Heart left ventricle (tissue), 13 donors: Measurements from ENCODE around the gene OR4E1.

Experiments used
- POLR2A ChIP-seq, 2 donors: fragments of 450-650 bp; IDR thresholded peaks; one replicate each; pipeline ENCODE4 v1.6.1; 2017; ENCODE audit warnings: antibody characterized with exemption in 2 of 2, mild to moderate bottlenecking in 2 of 2, moderate library complexity in 2 of 2
- TF ChIP-seq, protein P1 (sequence below), 12 donors: fragments of 200-600 bp; sonication (generic) in 4 of 12; IDR thresholded peaks; one replicate each; pipeline versions ENCODE4 v1.5.0 to v1.8.0; 2018 to 2022; ENCODE audit warnings: antibody characterized with exemption in 12 of 12, mild to moderate bottlenecking in 5 of 12
- donor health status: ischemic (EF 13 %, LVEDD 7.1; RV severe dilation, severe dysfunction).
- donor health status: DM: no; HTN: yes; CAD: no.
- donor health status: DM: no; HTN: no; CAD: no.
- donor health status: ischemic (EF 25% LVEDD 6.9; RV normal size, moderate dysfunction).
- donor health status: ischemic (EF 25% LVEDD 5.7; RV mildly dilated, moderate dysfunction).
- donor health status: ischemic (EF 35%, LVEDD 5.7; RV mildly dilated, moderate dysfunction).
- donor health status: nonischemic (EF 11% LVEDD 7.7; RV severe dilation, severe dysfunction).
- donor health status: DM: yes; HTN: yes; CAD: no.
- donor health status: PGD.
- donor health status: ischemic (EF 29% LVEDD 5.4; RV normal size, mild dysfunction).
- donor health status: nonischemic (EF 23%, LVEDD 6.1; RV moderate dilation, normal function).

DNA sequence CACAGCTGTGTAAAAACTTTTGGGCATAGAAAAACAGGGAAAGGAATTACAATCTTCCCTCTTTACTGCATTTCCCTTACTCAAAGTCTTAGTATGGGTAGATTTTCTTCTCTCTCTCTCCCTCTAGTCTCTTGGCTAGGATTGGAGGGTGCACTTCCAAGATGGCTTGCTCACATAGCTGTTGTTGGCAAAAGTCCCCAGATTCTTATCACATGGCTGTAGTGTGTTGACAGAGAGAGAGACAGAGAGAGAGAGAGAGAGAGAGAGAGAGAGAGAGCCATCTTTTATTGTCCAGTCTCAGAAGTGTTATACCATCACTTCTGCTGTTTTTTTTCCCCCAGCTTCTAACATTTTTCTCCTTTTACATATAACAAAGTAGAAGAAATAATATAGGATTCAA is 26.2 kb downstream of the OR4E1 start:
- TF ChIP-seq, protein P1, sequence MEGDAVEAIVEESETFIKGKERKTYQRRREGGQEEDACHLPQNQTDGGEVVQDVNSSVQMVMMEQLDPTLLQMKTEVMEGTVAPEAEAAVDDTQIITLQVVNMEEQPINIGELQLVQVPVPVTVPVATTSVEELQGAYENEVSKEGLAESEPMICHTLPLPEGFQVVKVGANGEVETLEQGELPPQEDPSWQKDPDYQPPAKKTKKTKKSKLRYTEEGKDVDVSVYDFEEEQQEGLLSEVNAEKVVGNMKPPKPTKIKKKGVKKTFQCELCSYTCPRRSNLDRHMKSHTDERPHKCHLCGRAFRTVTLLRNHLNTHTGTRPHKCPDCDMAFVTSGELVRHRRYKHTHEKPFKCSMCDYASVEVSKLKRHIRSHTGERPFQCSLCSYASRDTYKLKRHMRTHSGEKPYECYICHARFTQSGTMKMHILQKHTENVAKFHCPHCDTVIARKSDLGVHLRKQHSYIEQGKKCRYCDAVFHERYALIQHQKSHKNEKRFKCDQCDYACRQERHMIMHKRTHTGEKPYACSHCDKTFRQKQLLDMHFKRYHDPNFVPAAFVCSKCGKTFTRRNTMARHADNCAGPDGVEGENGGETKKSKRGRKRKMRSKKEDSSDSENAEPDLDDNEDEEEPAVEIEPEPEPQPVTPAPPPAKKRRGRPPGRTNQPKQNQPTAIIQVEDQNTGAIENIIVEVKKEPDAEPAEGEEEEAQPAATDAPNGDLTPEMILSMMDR (IDR thresholded peaks at IDR 0.05) = no peak
- no peak for TF ChIP-seq POLR2A (IDR thresholded peaks at IDR 0.05)
